Mesendoderm (in vitro differentiated cells): Measurements from ENCODE around the gene ZNF423.
"Not testable (repeated sequence)": the region's sequence is repeated elsewhere in the genome, so short reads cannot be mapped to it uniquely, and the experiment has no call there.

Experiments
- DNase-seq: peaks from one replicate; pipeline ENCODE4 v3.0.0; 2013
- H2AK5ac ChIP-seq: 2 replicates; pipeline ENCODE4 v1.6.1; 2013; ENCODE audit warnings: low read length, inconsistent platforms
- H2BK120ac ChIP-seq: 2 replicates; pipeline ENCODE4 v1.6.1; 2013; ENCODE audit warnings: low read depth, mild to moderate bottlenecking, low read length, moderate library complexity, mixed read lengths
- H2BK15ac ChIP-seq: replicated peaks from 2 replicates; pipeline ENCODE4 v1.6.1; 2013; ENCODE audit warnings: low read depth, mild to moderate bottlenecking, moderate library complexity
- H2BK5ac ChIP-seq: 2 replicates; pipeline ENCODE4 v1.6.1; 2013; ENCODE audit warnings: low read length, inconsistent platforms
- H3K18ac ChIP-seq: 2 replicates; pipeline ENCODE4 v1.6.1; 2013; ENCODE audit warnings: mild to moderate bottlenecking, low read length, mixed read lengths
- H3K23ac ChIP-seq: one replicate; pipeline ENCODE4 v1.6.1; 2013; ENCODE audit warnings: low read length
- H3K27ac ChIP-seq: 2 replicates; pipeline ENCODE4 v1.5.1; 2013; ENCODE audit warnings: low read depth, mild to moderate bottlenecking, inconsistent platforms, low read length, moderate library complexity
- H3K27me3 ChIP-seq: 2 replicates; pipeline ENCODE4 v1.6.1; 2013; ENCODE audit warnings: low read length, control low read depth, mild to moderate bottlenecking, inconsistent platforms; ENCODE audit not compliant: insufficient read depth, poor library complexity
- H3K36me3 ChIP-seq: 2 replicates; pipeline ENCODE4 v1.6.1; 2013; ENCODE audit warnings: low read length, inconsistent platforms; ENCODE audit not compliant: control insufficient read depth, insufficient read depth
- H3K4ac ChIP-seq: one replicate; pipeline ENCODE4 v1.6.1; 2013; ENCODE audit warnings: low read depth, mild to moderate bottlenecking, low read length, moderate library complexity
- H3K4me1 ChIP-seq: 2 replicates; pipeline ENCODE4 v1.6.1; 2013; ENCODE audit warnings: low read depth, low read length, inconsistent platforms; ENCODE audit not compliant: control insufficient read depth
- H3K4me2 ChIP-seq: 2 replicates; pipeline ENCODE4 v1.6.1; 2013; ENCODE audit warnings: low read length
- H3K4me3 ChIP-seq: 2 replicates; pipeline ENCODE4 v1.5.1; 2013; ENCODE audit warnings: mild to moderate bottlenecking, low read length
- H3K56ac ChIP-seq: one replicate; pipeline ENCODE4 v1.6.1; 2013; ENCODE audit warnings: low read length
- H3K79me1 ChIP-seq: 2 replicates; pipeline ENCODE4 v1.6.1; 2013; ENCODE audit warnings: low read length, inconsistent platforms
- H3K79me2 ChIP-seq: 2 replicates; pipeline ENCODE4 v1.6.1; 2013; ENCODE audit warnings: mild to moderate bottlenecking, low read length; ENCODE audit not compliant: control insufficient read depth, insufficient read depth
- H3K9ac ChIP-seq: 2 replicates; pipeline ENCODE4 v1.6.1; 2013; ENCODE audit warnings: low read length, inconsistent platforms
- H4K5ac ChIP-seq: one replicate; pipeline ENCODE4 v1.6.1; 2013; ENCODE audit warnings: low read length
- H4K8ac ChIP-seq: one replicate; pipeline ENCODE4 v1.6.1; 2013; ENCODE audit warnings: low read depth, mild to moderate bottlenecking, control low read depth, low read length, moderate library complexity
- WGBS: extraction: QIAGEN DNeasy Blood & Tissue Kit; methylation state at CpG from one replicate; pipeline ENCODE4 v1.1.7; 2013; ENCODE audit warnings: low lambda C conversion rate, missing lambda C conversion rate; ENCODE audit not compliant: insufficient coverage; ENCODE audit errors: extremely low coverage; 5-methylcytosine and 5-hydroxymethylcytosine counted together

Gene ZNF423

DNA sequence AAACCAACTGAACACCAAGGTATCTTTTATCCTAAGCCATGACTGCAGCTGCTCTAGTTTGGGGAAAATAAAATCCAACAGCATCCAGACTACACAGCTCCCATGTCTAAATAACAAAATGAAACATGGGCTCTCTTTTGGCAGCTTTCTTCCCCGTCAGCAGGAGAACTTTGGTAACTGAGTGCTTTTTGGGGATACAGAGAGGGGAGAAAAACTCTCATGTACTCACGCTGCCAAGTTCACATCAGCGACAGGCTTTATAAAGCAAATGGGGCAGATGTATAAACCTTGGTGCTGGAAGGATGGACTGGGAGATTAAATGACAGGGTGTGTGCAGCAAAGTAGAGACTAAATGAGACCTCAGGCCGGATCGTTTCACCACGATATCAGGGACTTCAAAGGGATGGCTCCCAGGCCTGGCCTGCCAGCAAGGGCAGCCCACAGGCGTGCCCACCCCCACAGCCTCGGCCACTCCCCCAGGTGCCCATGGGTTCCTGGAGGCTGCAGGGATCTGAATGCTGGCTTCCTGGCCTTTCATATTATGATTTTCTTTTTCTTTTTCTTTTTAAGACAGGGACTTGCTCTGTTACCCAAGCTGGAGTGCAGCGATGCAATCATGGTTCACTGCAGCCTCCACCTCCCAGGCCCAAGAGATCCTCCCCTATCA, 174.6 kb downstream of the ZNF423 start:
- H3K79me1 ChIP-seq: no peaks in the 10 kb centered on the region

DNA sequence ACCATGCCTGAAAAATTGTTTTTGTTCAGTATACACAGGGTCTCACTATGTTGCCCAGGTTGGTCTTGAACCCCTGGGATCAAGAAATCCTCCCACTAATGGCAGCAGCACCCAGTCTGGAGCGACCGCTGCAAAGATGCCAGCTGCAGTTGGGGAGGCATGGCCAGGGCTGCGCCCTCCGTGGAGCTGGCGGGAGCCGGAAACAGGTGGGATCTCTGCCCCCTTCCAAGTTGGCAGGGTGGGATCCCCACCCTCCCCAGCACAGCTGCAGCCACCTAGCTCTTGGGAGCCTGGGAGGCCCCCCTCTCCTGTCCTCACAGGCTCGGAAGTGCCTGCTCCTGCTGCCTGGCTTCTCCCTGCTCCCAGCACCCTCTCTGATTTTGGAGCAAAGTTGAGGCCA, 176.8 kb downstream of the ZNF423 start:
- Histone ChIP-seq H3K23ac (no peak overlapping the region), H3K36me3 (no peaks in the 10 kb centered on the region), H3K4me3 (no peak overlapping the region), H4K8ac (no peak overlapping the region), H3K27ac (no peak overlapping the region), H4K5ac (no peak overlapping the region), H3K79me1 (peaks cover 2% of the 10 kb centered on the region), H3K27me3 (no peaks in the 10 kb centered on the region), H2BK15ac (no peak overlapping the region), H3K4ac (no peak overlapping the region), H2BK120ac (no peak overlapping the region), H3K79me2 (no peaks in the 10 kb centered on the region), H3K56ac (no peak overlapping the region), H2BK5ac (no peak overlapping the region), H3K4me1 (no peaks in the 10 kb centered on the region), H3K9ac (no peak overlapping the region), H3K18ac (no peak overlapping the region), H3K4me2 (no peak overlapping the region), H2AK5ac (no peak overlapping the region)
- DNase-seq: no peak
- no CpG with 5 or more reads among the region's 7 CpGs for WGBS

More for the DNA sequence above, 174.6 kb downstream of the ZNF423 start:
- Histone ChIP-seq H4K5ac (no peak overlapping the region), H3K79me2 (no peaks in the 10 kb centered on the region), H3K23ac (no peak overlapping the region), H3K9ac (no peak overlapping the region), H3K27me3 (no peaks in the 10 kb centered on the region), H2AK5ac (no peak overlapping the region), H3K56ac (no peak overlapping the region), H3K4me1 (no peaks in the 10 kb centered on the region), H3K4ac (no peak overlapping the region), H3K36me3 (no peaks in the 10 kb centered on the region), H3K18ac (no peak overlapping the region), H3K27ac (no peak overlapping the region), H3K4me3 (no peak overlapping the region), H2BK5ac (no peak overlapping the region), H4K8ac (no peak overlapping the region), H2BK120ac (no peak overlapping the region), H3K4me2 (no peak overlapping the region), H2BK15ac (no peak overlapping the region)
- no CpG with 5 or more reads among the region's 9 CpGs for WGBS
- no peak for DNase-seq

DNA sequence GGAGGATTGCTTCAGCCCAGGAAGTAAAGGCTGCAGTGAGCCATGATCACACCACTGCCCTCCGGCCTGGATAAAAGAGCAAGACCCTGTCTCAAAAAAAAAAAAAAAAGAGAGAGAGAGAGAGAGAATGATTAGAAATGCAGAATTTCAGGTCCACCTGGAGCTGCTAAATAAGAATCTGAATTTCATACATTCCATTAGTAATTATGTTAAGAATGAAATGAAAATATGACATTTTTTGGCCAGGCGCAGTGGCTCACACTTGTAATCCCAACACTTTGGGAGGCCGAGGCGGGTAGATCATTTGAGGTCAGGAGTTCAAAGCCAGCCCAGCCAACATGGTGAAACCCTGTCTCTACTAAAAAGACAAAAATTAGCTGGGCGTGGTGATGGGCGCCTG, 178.3 kb downstream of the ZNF423 start:
- H3K4me1 ChIP-seq, H3K27ac ChIP-seq, H3K56ac ChIP-seq: not testable (repeated sequence)

DNA sequence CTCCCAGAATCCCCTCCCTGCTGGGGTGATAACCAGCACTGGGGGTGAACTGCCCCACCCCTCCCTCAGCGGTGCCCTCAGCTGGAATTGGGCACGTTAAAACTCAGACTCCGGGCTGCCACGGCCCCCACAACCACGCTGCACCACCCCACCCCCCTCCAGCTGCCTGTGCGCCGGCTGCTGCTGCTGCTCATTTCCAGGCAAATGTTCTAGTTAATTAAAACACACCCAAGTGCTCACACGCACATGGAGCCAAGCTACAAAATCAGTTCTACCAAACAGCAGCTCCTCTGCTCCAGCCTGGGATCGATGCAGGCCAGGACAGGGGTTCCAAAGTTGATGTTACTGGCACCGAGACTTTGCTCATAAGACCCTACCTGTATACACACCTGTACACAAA, 180.5 kb downstream of the ZNF423 start:
- Histone ChIP-seq H2BK120ac (no peak overlapping the region), H3K4me3 (no peak overlapping the region), H3K18ac (no peak overlapping the region), H3K27me3 (no peaks in the 10 kb centered on the region), H2AK5ac (no peak overlapping the region), H3K4me1 (no peaks in the 10 kb centered on the region), H3K36me3 (no peaks in the 10 kb centered on the region), H4K5ac (no peak overlapping the region), H3K27ac (no peak overlapping the region), H2BK5ac (no peak overlapping the region), H3K4ac (no peak overlapping the region), H2BK15ac (no peak overlapping the region), H4K8ac (no peak overlapping the region), H3K4me2 (no peak overlapping the region), H3K79me2 (no peaks in the 10 kb centered on the region), H3K79me1 (peaks cover 2% of the 10 kb centered on the region), H3K23ac (no peak overlapping the region), H3K56ac (no peak overlapping the region), H3K9ac (no peak overlapping the region)
- WGBS: no CpG with 5 or more reads among the region's 10 CpGs
- DNase-seq: no peak

More for the DNA sequence above, 178.3 kb downstream of the ZNF423 start:
- not testable (repeated sequence) for H4K8ac ChIP-seq, H3K4me2 ChIP-seq, H2BK5ac ChIP-seq, H3K79me1 ChIP-seq, H3K36me3 ChIP-seq, H2BK15ac ChIP-seq, H2AK5ac ChIP-seq, DNase-seq, H3K4me3 ChIP-seq, H2BK120ac ChIP-seq, H3K9ac ChIP-seq, H3K79me2 ChIP-seq, H3K27me3 ChIP-seq, H3K18ac ChIP-seq, H3K23ac ChIP-seq, H4K5ac ChIP-seq, H3K4ac ChIP-seq
- WGBS: no CpG with 5 or more reads among the region's 6 CpGs

DNA sequence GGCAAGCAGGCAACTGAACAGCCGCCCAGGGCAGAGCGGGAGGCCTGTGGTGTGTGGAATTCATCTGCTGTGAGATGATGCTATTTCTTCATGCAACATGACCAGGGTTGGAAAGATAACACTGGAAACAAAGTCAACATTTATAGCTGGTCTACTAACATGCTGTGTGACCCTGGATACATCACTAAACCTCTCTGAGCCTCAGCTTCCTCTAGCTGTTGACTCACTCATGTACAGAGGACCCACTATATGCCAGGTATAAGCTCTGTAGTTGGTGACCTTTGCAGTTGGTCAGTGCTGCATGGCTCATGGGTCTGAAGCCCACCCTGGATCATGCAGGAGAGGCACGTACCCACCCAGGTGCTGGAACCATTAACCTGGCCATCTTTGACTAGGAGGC, 180.9 kb downstream of the ZNF423 start:
- Histone ChIP-seq H3K79me1 (peaks cover 2% of the 10 kb centered on the region), H3K4me1 (no peaks in the 10 kb centered on the region), H4K8ac (no peak overlapping the region), H3K18ac (no peak overlapping the region), H3K4ac (no peak overlapping the region), H3K23ac (no peak overlapping the region), H3K4me2 (no peak overlapping the region), H2BK5ac (no peak overlapping the region), H2AK5ac (no peak overlapping the region), H2BK120ac (no peak overlapping the region), H3K27ac (no peak overlapping the region), H3K79me2 (no peaks in the 10 kb centered on the region), H3K4me3 (no peak overlapping the region), H4K5ac (no peak overlapping the region), H2BK15ac (no peak overlapping the region), H3K9ac (no peak overlapping the region), H3K27me3 (no peaks in the 10 kb centered on the region), H3K36me3 (no peaks in the 10 kb centered on the region), H3K56ac (no peak overlapping the region)
- DNase-seq: no peak
- no CpG with 5 or more reads among the region's 3 CpGs for WGBS

DNA sequence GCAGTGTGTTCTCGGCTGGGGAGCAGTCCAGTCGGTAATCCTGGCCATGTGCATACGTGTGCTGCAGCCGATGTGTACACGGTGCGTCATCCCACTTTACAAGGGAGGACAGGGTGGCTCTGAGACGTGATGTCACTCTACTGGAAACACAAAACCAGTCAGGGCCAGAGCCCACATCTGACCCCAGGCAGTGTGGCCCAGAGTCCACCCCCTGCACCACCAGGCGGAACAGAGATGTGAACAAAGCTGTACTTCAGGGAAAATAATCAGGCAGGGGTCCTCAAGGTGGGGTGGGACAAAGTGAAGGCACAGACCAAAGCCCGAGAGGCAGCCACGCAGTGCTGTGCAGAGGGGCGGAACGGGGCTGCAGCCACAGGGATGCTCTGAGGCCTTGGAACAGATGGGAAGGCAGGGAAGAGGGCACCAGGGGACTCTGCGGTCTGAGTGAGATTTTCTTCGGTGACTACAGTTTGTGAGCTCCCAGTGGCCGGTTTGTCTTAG, 181.5 kb downstream of the ZNF423 start:
- Histone ChIP-seq H2AK5ac (no peak overlapping the region), H2BK15ac (no peak overlapping the region), H2BK5ac (no peak overlapping the region), H4K5ac (no peak overlapping the region), H3K27me3 (no peaks in the 10 kb centered on the region), H3K56ac (no peak overlapping the region), H3K36me3 (no peaks in the 10 kb centered on the region), H3K79me2 (no peaks in the 10 kb centered on the region), H2BK120ac (no peak overlapping the region), H3K9ac (no peak overlapping the region), H3K4me2 (no peak overlapping the region), H3K4me1 (no peaks in the 10 kb centered on the region), H4K8ac (no peak overlapping the region), H3K4ac (no peak overlapping the region), H3K79me1 (peaks cover 2% of the 10 kb centered on the region), H3K23ac (no peak overlapping the region), H3K27ac (no peak overlapping the region), H3K4me3 (no peak overlapping the region), H3K18ac (no peak overlapping the region)
- DNase-seq: no peak
- WGBS: no CpG with 5 or more reads among the region's 15 CpGs
